ENCODE measurements around the gene STMN1. TPM values are rescaled to one million over a fixed set of nuclear protein-coding genes. Genes with fewer than 3 reads are reported as not detected.
A peak's percentile ranks its signal among the peaks of the same experiment; 100 is the strongest.

STMN1 gene
- total RNA-seq, 4 donors from 2014 or later, result 21.8 to 33.6 (median 28.1) TPM

- no peak overlapping the region for H3K27ac ChIP-seq
- TF ChIP-seq POLR2AphosphoS5 (IDR thresholded peaks at IDR 0.05) (no peak), EP300 (IDR thresholded peaks at IDR 0.05) (no peak), POLR2A (IDR thresholded peaks at IDR 0.05) (no peak)
- TF ChIP-seq, protein P1, sequence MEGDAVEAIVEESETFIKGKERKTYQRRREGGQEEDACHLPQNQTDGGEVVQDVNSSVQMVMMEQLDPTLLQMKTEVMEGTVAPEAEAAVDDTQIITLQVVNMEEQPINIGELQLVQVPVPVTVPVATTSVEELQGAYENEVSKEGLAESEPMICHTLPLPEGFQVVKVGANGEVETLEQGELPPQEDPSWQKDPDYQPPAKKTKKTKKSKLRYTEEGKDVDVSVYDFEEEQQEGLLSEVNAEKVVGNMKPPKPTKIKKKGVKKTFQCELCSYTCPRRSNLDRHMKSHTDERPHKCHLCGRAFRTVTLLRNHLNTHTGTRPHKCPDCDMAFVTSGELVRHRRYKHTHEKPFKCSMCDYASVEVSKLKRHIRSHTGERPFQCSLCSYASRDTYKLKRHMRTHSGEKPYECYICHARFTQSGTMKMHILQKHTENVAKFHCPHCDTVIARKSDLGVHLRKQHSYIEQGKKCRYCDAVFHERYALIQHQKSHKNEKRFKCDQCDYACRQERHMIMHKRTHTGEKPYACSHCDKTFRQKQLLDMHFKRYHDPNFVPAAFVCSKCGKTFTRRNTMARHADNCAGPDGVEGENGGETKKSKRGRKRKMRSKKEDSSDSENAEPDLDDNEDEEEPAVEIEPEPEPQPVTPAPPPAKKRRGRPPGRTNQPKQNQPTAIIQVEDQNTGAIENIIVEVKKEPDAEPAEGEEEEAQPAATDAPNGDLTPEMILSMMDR (IDR thresholded peaks at IDR 0.05), result no peak
- no peaks in the 10 kb centered on the region for H3K27me3 ChIP-seq
- no peaks in the 10 kb centered on the region for H3K9me3 ChIP-seq
- H3K4me1 ChIP-seq, result peaks cover 45% of the 10 kb centered on the region
- no peak for DNase-seq (ENCODE audit: low spot score in 2 of 2)
- no peaks in the 10 kb centered on the region for H3K36me3 ChIP-seq
- no peak overlapping the region for H3K4me3 ChIP-seq
- WGBS, result 81% methylated on average over 4 of the region's 4 CpGs
Observed at GRCh38 chr1:25893116-25893515, 13.1 kb downstream of the STMN1 start.

DNA sequence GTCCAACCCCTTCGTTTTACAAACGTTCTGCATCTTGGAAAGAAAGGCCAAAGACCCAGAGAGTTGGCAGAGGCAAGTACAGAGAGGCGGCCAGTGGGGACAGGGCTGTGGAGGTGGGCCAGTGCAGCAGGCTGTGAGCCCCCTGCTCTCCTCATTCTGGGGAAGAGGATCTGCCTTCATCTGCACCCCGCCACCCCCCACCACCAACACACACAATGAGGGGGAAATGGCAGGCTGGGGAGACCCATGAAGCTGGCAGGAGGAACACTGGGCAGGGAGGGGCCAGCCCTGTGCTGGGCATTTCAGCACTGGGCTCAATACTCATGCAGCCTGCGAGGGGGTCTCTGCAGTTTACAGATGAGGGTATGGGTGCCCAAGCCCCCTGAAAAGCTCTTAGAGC lies 14.6 kb downstream of the STMN1 start:
- 90% methylated on average over 5 of the region's 5 CpGs for WGBS
- H3K27ac ChIP-seq, result peak overlapping the region; percentile 23
- no peaks in the 10 kb centered on the region for H3K9me3 ChIP-seq
- no peaks in the 10 kb centered on the region for H3K27me3 ChIP-seq
- DNase-seq (ENCODE audit: low spot score in 2 of 2), result no peak
- H3K4me3 ChIP-seq, result no peak overlapping the region
- no peak for TF ChIP-seq POLR2A (IDR thresholded peaks at IDR 0.05)
- TF ChIP-seq POLR2AphosphoS5 (IDR thresholded peaks at IDR 0.05), result no peak
- TF ChIP-seq, protein P1 (IDR thresholded peaks at IDR 0.05), result no peak
- no peak for TF ChIP-seq EP300 (IDR thresholded peaks at IDR 0.05)
- H3K36me3 ChIP-seq, result no peaks in the 10 kb centered on the region
- peaks cover 45% of the 10 kb centered on the region for H3K4me1 ChIP-seq

DNA sequence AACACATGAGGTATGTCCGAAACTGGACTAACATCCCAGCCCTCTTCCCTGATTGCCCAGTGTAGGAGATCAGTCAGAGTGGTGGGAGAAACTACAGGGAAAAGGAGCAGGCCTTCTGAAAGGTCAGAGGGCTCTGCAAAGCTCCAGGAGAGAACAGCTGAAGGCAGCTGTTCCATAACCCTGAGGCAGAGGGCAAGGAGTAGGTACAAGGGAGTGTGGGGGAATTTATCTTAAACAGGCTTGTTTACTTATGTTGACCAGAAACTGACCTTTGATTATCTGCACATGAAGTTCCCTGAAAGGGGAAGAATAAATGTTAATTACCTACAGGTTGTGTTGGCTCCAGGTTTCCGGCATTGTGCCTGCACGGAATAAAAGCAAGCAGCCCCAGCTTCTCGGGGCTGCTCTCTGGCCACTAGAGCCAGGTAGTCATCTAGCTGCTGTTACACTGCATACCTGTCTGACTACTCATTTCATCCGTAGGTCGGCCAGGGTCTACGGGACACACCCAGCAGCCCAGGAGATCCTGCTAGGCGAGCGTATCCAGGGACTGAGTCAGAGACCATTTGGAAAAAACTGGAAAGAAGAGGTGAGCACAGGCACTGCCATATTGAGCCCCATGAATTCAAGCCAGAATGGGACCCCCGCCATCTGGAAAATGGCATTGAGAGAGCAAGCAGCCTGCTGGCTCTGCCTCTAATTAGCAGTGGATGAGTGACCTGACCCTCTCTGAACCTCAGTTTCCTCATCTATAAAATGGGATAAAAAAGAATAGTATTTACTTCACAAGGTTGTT lies 15.8 kb downstream of the STMN1 start:
- Histone ChIP-seq H3K4me1 (peaks cover 35% of the 10 kb centered on the region), H3K4me3 (no peak overlapping the region), H3K27ac (peak overlapping the region; percentile 42), H3K27me3 (no peaks in the 10 kb centered on the region), H3K36me3 (no peaks in the 10 kb centered on the region), H3K9me3 (no peaks in the 10 kb centered on the region)
- TF ChIP-seq EP300 (IDR thresholded peaks at IDR 0.05) (no peak), POLR2A (IDR thresholded peaks at IDR 0.05) (no peak), POLR2AphosphoS5 (IDR thresholded peaks at IDR 0.05) (no peak)
- TF ChIP-seq, protein P1 (IDR thresholded peaks at IDR 0.05), result no peak
- DNase-seq (ENCODE audit: low spot score in 2 of 2), result no peak
- 59% methylated on average over 10 of the region's 10 CpGs for WGBS

GRCh38 chr1:25889470-25889869 lies 16.7 kb downstream of the STMN1 start:
- Histone ChIP-seq H3K4me1 (peaks cover 32% of the 10 kb centered on the region), H3K36me3 (no peaks in the 10 kb centered on the region), H3K9me3 (no peaks in the 10 kb centered on the region), H3K27ac (peak overlapping the region; percentile 42), H3K4me3 (no peak overlapping the region), H3K27me3 (no peaks in the 10 kb centered on the region)
- TF ChIP-seq POLR2A (IDR thresholded peaks at IDR 0.05) (no peak), EP300 (IDR thresholded peaks at IDR 0.05) (no peak), POLR2AphosphoS5 (IDR thresholded peaks at IDR 0.05) (no peak)
- TF ChIP-seq, protein P1 (IDR thresholded peaks at IDR 0.05), result no peak
- no peak for DNase-seq (ENCODE audit: low spot score in 2 of 2)
- WGBS, result 85% methylated on average over 3 of the region's 3 CpGs

DNA sequence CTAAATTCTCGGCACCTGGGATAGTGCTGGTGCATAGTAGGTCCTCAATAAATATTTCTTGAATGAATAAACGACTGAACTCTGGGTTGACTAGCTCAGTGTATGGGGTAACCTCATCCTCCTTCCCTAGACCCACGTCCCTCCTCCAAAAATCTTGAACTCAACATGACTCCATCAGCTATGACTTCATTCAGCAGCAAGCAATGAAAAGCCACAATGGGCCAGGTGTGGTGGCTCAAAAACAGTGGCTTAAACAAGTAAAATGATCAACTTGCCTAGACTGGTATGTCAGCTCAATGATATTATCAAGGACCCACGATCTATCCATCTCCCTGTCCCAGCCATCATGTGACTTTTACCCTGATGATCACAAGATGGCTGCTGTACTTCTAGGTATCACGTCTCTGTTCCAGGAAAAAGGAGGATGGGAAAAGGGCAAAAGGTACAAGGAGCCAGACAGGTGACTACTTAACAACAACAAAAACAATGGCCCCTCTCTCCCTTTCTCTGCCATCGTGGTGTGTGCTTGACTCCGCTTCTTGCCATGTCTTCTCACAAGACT lies 17.7 kb downstream of the STMN1 start:
- no peaks in the 10 kb centered on the region for H3K27me3 ChIP-seq
- no peak for DNase-seq (ENCODE audit: low spot score in 2 of 2)
- 72% methylated on average over 7 of the region's 7 CpGs for WGBS
- no peak overlapping the region for H3K27ac ChIP-seq
- peaks cover 32% of the 10 kb centered on the region for H3K4me1 ChIP-seq
- H3K36me3 ChIP-seq, result no peaks in the 10 kb centered on the region
- H3K4me3 ChIP-seq, result no peak overlapping the region
- H3K9me3 ChIP-seq, result no peaks in the 10 kb centered on the region
- TF ChIP-seq POLR2A (IDR thresholded peaks at IDR 0.05) (no peak), POLR2AphosphoS5 (IDR thresholded peaks at IDR 0.05) (no peak), EP300 (IDR thresholded peaks at IDR 0.05) (no peak)
- TF ChIP-seq, protein P1 (IDR thresholded peaks at IDR 0.05), result no peak
